ENCODE data around the gene MAGI2. TPM values are rescaled to one million over a fixed set of nuclear protein-coding genes. Genes with fewer than 3 reads are reported as not detected.

The MAGI2 gene
- total and polyA plus RNA-seq, 2 of the 13 experiments (the other 11 are each of a cell fraction or from before 2014, with no cell fraction given): 1.5 to 3.8 TPM

DNA sequence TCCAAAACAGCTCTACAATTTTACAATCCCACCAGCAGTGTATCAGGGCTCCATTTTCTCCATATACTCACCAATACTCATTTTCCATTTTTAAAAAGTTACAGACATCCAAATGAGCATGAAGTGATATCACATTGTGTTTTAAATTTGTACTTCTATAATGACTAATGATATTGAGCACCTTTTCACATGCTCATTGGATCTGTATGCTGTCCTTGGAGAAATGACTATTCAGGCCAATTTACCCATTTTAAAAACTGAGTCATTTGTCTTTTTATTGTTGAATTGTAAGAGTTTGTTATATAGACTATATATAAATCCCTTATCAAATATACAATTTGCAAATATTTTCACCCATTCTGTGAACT lies 162.0 kb downstream of the MAGI2 start:
- intact Hi-C loops (cut with micrococcal nuclease; ENCODE audit: unreplicated experiment) (loop anchor here (5.0 kb wide), 1 partner anchor 171 kb away; no protein-coding TSS in a partner anchor), in situ Hi-C loops (cut with HindIII; ENCODE audit: extremely low pct_ligation_motif_present, low pct_unique_long_range_greater_than_20kb) (loop anchor here (25.0 kb wide), 1 partner anchor 446 kb away; no protein-coding TSS in a partner anchor)
- H3K79me2 ChIP-seq (ENCODE audit: insufficient read depth, low read length): no peaks in the 10 kb centered on the region
- ATAC-seq (no peak), DNase-seq (ENCODE audit: low spot score) (no peak), FAIRE-seq (no peak)
- TF ChIP-seq ZNF101 (CRISPR knock-in tag; IDR thresholded peaks at IDR 0.05; ENCODE audit: borderline replicate concordance, low read depth): no peak
- TF ChIP-seq, protein P1, sequence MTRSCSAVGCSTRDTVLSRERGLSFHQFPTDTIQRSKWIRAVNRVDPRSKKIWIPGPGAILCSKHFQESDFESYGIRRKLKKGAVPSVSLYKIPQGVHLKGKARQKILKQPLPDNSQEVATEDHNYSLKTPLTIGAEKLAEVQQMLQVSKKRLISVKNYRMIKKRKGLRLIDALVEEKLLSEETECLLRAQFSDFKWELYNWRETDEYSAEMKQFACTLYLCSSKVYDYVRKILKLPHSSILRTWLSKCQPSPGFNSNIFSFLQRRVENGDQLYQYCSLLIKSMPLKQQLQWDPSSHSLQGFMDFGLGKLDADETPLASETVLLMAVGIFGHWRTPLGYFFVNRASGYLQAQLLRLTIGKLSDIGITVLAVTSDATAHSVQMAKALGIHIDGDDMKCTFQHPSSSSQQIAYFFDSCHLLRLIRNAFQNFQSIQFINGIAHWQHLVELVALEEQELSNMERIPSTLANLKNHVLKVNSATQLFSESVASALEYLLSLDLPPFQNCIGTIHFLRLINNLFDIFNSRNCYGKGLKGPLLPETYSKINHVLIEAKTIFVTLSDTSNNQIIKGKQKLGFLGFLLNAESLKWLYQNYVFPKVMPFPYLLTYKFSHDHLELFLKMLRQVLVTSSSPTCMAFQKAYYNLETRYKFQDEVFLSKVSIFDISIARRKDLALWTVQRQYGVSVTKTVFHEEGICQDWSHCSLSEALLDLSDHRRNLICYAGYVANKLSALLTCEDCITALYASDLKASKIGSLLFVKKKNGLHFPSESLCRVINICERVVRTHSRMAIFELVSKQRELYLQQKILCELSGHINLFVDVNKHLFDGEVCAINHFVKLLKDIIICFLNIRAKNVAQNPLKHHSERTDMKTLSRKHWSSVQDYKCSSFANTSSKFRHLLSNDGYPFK (CRISPR knock-in tag; IDR thresholded peaks at IDR 0.05; ENCODE audit: borderline replicate concordance): no peak
- TF ChIP-seq ZNF160 (CRISPR knock-in tag; IDR thresholded peaks at IDR 0.05): no peak
- TF ChIP-seq ELF4 (CRISPR knock-in tag; IDR thresholded peaks at IDR 0.05; ENCODE audit: borderline replicate concordance): no peak
- TF ChIP-seq ZNF205 (CRISPR knock-in tag; IDR thresholded peaks at IDR 0.05): no peak
- no peak for TF ChIP-seq ZNF232 (CRISPR knock-in tag; IDR thresholded peaks at IDR 0.05; ENCODE audit: borderline replicate concordance)
- TF ChIP-seq, protein P2, sequence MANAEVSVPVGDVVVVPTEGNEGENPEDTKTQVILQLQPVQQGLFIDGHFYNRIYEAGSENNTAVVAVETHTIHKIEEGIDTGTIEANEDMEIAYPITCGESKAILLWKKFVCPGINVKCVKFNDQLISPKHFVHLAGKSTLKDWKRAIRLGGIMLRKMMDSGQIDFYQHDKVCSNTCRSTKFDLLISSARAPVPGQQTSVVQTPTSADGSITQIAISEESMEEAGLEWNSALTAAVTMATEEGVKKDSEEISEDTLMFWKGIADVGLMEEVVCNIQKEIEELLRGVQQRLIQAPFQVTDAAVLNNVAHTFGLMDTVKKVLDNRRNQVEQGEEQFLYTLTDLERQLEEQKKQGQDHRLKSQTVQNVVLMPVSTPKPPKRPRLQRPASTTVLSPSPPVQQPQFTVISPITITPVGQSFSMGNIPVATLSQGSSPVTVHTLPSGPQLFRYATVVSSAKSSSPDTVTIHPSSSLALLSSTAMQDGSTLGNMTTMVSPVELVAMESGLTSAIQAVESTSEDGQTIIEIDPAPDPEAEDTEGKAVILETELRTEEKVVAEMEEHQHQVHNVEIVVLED (CRISPR knock-in tag; IDR thresholded peaks at IDR 0.05; ENCODE audit: borderline replicate concordance): no peak
- no peak for TF ChIP-seq STAT5B (CRISPR knock-in tag; IDR thresholded peaks at IDR 0.05)
- TF ChIP-seq FOSL2 (CRISPR knock-in tag; IDR thresholded peaks at IDR 0.05): no peak
- TF ChIP-seq PLRG1 (conservative IDR thresholded peaks at IDR 0.05): no peak
- TF ChIP-seq ZNF883 (CRISPR knock-in tag; IDR thresholded peaks at IDR 0.05; ENCODE audit: not compliant biosample characterization): no peak
- TF ChIP-seq, protein P3, sequence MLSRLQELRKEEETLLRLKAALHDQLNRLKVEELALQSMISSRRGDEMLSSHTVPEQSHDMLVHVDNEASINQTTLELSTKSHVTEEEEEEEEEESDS (CRISPR knock-in tag; IDR thresholded peaks at IDR 0.05; ENCODE audit: borderline replicate concordance): no peak
- H3K9ac ChIP-seq (ENCODE audit: insufficient read depth, low read depth, low read length): no peak overlapping the region
- ChIA-PET CTCF (ENCODE audit: low intra/inter-chr PET ratio, low total read pairs) (no interaction called here), POLR2A (no interaction called here)
- no peaks in the 10 kb centered on the region for H3K27me3 ChIP-seq (ENCODE audit: control insufficient read depth in 1 of 2, insufficient read depth in 2 of 2, low read length in 2 of 2)
- no peak overlapping the region for H3K4me3 ChIP-seq (replicated peaks in 1 of 3; ENCODE audit: insufficient read depth in 1 of 3, low read depth in 2 of 3, low read length in 3 of 3)
- peaks cover 3% of the 10 kb centered on the region; the same call in 1 of the 2 replicates for H4K20me1 ChIP-seq (ENCODE audit: insufficient read depth, low read length)
- H3K9me3 ChIP-seq (ENCODE audit: low read length): no peaks in the 10 kb centered on the region
- H3K4me1 ChIP-seq (ENCODE audit: insufficient read depth, low read length): peaks cover 13% of the 10 kb centered on the region
- no TSS peak for BruUV-seq (replicated peaks)
- H3K36me3 ChIP-seq (replicated peaks in 1 of 2; ENCODE audit: control insufficient read depth in 1 of 2, insufficient read depth in 2 of 2, low read length in 2 of 2): no peaks in the 10 kb centered on the region
- H3K4me2 ChIP-seq (ENCODE audit: low read depth, low read length): no peak overlapping the region
- H3K27ac ChIP-seq (ENCODE audit: extremely low read length, insufficient read depth, low read length): no peak overlapping the region
- no peak overlapping the region for H2AFZ ChIP-seq (ENCODE audit: low read length)
